Gastrocnemius medialis (tissue), 4 donors: ENCODE results near the gene ZDHHC22. TPM values are rescaled to one million over a fixed set of nuclear protein-coding genes. Genes with fewer than 3 reads are reported as not detected.
A peak's percentile ranks its signal among the peaks of the same experiment; 100 is the strongest.

Source experiments
- ATAC-seq, 2 donors: fragments of 150-250 bp; one replicate each; pipeline ENCODE4 v1.9.1; 2016
- DNase-seq, 2 donors: peaks; one replicate each; pipeline ENCODE4 v3.0.0-alpha.2; 2019
- H3K27ac ChIP-seq, 4 donors: fragments of 200-600 bp; sonication (generic); 1 replicate in 1 of 4; 2 replicates in 3 of 4; pipeline ENCODE4 v1.5.1; 2016 to 2018; ENCODE audit warnings: mild to moderate bottlenecking in 2 of 4, moderate library complexity in 1 of 4
- H3K27me3 ChIP-seq, 3 donors: fragments of 200-600 bp; sonication (generic) in 2 of 3; 1 replicate in 1 of 3; 2 replicates in 2 of 3; pipeline versions ENCODE4 v1.5.1 to v1.6.0; 2016 to 2019; ENCODE audit warnings: mild to moderate bottlenecking in 1 of 3, moderate library complexity in 1 of 3
- H3K36me3 ChIP-seq, 2 donors: fragments of 200-600 bp; sonication (generic) in 1 of 2; one replicate each; pipeline ENCODE4 v1.5.1; 2017 to 2018
- H3K4me1 ChIP-seq, 2 donors: fragments of 200-600 bp; sonication (generic) in 1 of 2; one replicate each; pipeline ENCODE4 v1.5.1; 2016 to 2017; ENCODE audit warnings: mild to moderate bottlenecking in 2 of 2
- H3K4me3 ChIP-seq, 4 donors: fragments of 200-600 bp; sonication (generic) in 3 of 4; 1 replicate in 1 of 4; 2 replicates in 3 of 4; pipeline ENCODE4 v1.5.1; 2016 to 2019; ENCODE audit warnings: mild to moderate bottlenecking in 2 of 4
- H3K9me3 ChIP-seq, 3 donors: fragments of 200-600 bp; sonication (generic) in 2 of 3; 1 replicate in 1 of 3; 2 replicates in 2 of 3; pipeline ENCODE4 v1.5.1; 2016 to 2019
- CTCF ChIP-seq, 5 experiments: fragments of 450-650 bp in 3 of 5; fragments of 200-600 bp in 2 of 5; sonication (generic) in 2 of 5; IDR thresholded peaks in 4 of 5; conservative IDR thresholded peaks in 1 of 5; 1 replicate in 4 of 5; 2 replicates in 1 of 5; pipeline ENCODE4 v1.5.1; 2016 to 2019; ENCODE audit warnings: antibody characterized with exemption in 5 of 5, mild to moderate bottlenecking in 3 of 5, moderate library complexity in 3 of 5
- POLR2A ChIP-seq, 2 donors: fragments of 450-650 bp; IDR thresholded peaks; one replicate each; pipeline ENCODE4 v1.6.1; 2017; ENCODE audit warnings: antibody characterized with exemption in 2 of 2, mild to moderate bottlenecking in 2 of 2, moderate library complexity in 2 of 2
- in situ Hi-C, 4 donors: fragments of 200-750 bp; cut with MboI; loops; one replicate each; pipeline versions ENCODE4 v1.15.0 to v1.8.0; 2017; ENCODE audit warnings: low sequenced_read_pairs in 4 of 4
- intact Hi-C: fragments of 100-400 bp; cut with DNase I; formaldehyde crosslinking; loops from one replicate; pipeline ENCODE4 v1.15.1; 2023; ENCODE audit warnings: low total_unique reads
- total RNA-seq, 4 donors: library from RNA; depleted of rRNA; stranded (reverse); fragments of >200 nt; gene quantifications; one replicate each; pipeline versions ENCODE4 v1.1.0 to v1.2.3, GENCODE V29; 2016

Gene ZDHHC22
- total RNA-seq, 4 donors from 2014 or later: not detected

- H3K4me3 ChIP-seq: no peak overlapping the region
- in situ Hi-C loops: loop anchor here in 1 of 4 donors (25.0 kb wide), 1 partner anchor 373 kb away; no protein-coding TSS in a partner anchor
- H3K27ac ChIP-seq: peak overlapping the region in 2 of 4 donors; percentile 0 to 3
- H3K36me3 ChIP-seq: no peaks in the 10 kb centered on the region
- H3K4me1 ChIP-seq: no peaks in the 10 kb centered on the region
- no peak for TF ChIP-seq CTCF (IDR thresholded peaks at IDR 0.05 in 4 of 5, conservative IDR thresholded peaks at IDR 0.05 in 1 of 5)
- no peak for TF ChIP-seq POLR2A (IDR thresholded peaks at IDR 0.05)
- no peaks in the 10 kb centered on the region for H3K9me3 ChIP-seq
- ATAC-seq (peak in 1 of 2 donors; percentile 27), DNase-seq (no peak)
- intact Hi-C loops: no loop called here
- no peaks in the 10 kb centered on the region for H3K27me3 ChIP-seq
These were observed 56.6 kb downstream of the ZDHHC22 start for GRCh38 chr14:77084985-77085384.

- TF ChIP-seq CTCF (IDR thresholded peaks at IDR 0.05 in 4 of 5, conservative IDR thresholded peaks at IDR 0.05 in 1 of 5): no peak
- no peak for TF ChIP-seq POLR2A (IDR thresholded peaks at IDR 0.05)
- in situ Hi-C loops: loop anchor here in 1 of 4 donors (25.0 kb wide), 1 partner anchor 371 kb away; no protein-coding TSS in a partner anchor
- intact Hi-C loops: no loop called here
These were observed 58.5 kb downstream of the ZDHHC22 start for GRCh38 chr14:77083082-77083481.

GRCh38 chr14:77082356-77082755 lies 59.2 kb downstream of the ZDHHC22 start:
- Histone ChIP-seq H3K4me1 (peaks cover 0 to 9% of the 10 kb centered on the region in 2 donors), H3K9me3 (no peaks in the 10 kb centered on the region), H3K27me3 (no peaks in the 10 kb centered on the region), H3K27ac (no peak overlapping the region), H3K36me3 (no peaks in the 10 kb centered on the region), H3K4me3 (no peak overlapping the region)
- in situ Hi-C loops (loop anchor here in 1 of 4 donors (25.0 kb wide), 1 partner anchor 370 kb away; no protein-coding TSS in a partner anchor), intact Hi-C loops (no loop called here)
- TF ChIP-seq POLR2A (IDR thresholded peaks at IDR 0.05) (no peak), CTCF (IDR thresholded peaks at IDR 0.05 in 4 of 5, conservative IDR thresholded peaks at IDR 0.05 in 1 of 5) (no peak)
- DNase-seq (no peak), ATAC-seq (no peak)

More at GRCh38 chr14:77083082-77083481, 58.5 kb downstream of the ZDHHC22 start:
- Histone ChIP-seq H3K4me1 (peaks cover 0 to 6% of the 10 kb centered on the region in 2 donors), H3K27ac (no peak overlapping the region), H3K27me3 (no peaks in the 10 kb centered on the region), H3K36me3 (no peaks in the 10 kb centered on the region), H3K9me3 (no peaks in the 10 kb centered on the region), H3K4me3 (no peak overlapping the region)
- ATAC-seq (no peak), DNase-seq (no peak)

Other genes starting within 250 kb of the ZDHHC22 start
- 10 to 100 TPM; 15.0 to 26.4 (median 17.0) TPM for gene IRF2BPL, start 113.1 kb downstream of the ZDHHC22 start, total RNA-seq
- 100 to 1,000 TPM; 114 to 178 (median 120) TPM for gene CIPC, start 43.5 kb downstream of the ZDHHC22 start, total RNA-seq
- under 1 TPM in 2 of 4 donors, not detected in 2; 0.05 TPM for gene TMEM63C, start 40.0 kb upstream of the ZDHHC22 start, total RNA-seq
- gene NGB, start 129.4 kb upstream of the ZDHHC22 start, total RNA-seq: not detected
- gene POMT2, start 179.1 kb upstream of the ZDHHC22 start, total RNA-seq: 10 to 100 TPM; 27.0 to 33.2 (median 28.9) TPM
- 10 to 100 TPM; 35.9 to 49.7 (median 36.6) TPM for gene GSTZ1, start 179.2 kb upstream of the ZDHHC22 start, total RNA-seq
- 1 to 10 TPM; 3.0 to 5.2 (median 4.3) TPM for gene TMED8, start 235.3 kb upstream of the ZDHHC22 start, total RNA-seq
- under 1 TPM in 1 of 4 donors, not detected in 3; 0.11 TPM for gene SAMD15, start 235.6 kb upstream of the ZDHHC22 start, total RNA-seq